HepG2 (cell line): ENCODE data around the gene COBLL1. TPM values are rescaled to one million over a fixed set of nuclear protein-coding genes. Genes with fewer than 3 reads are reported as not detected.

Experiments
- AGO1 ChIP-seq: fragments of 200-400 bp; formaldehyde crosslinking; IDR thresholded peaks from 2 replicates; pipeline ENCODE4 v1.6.1; 2017; ENCODE audit warnings: mild to moderate bottlenecking, low read depth, low read length, moderate library complexity; ENCODE audit not compliant: poor library complexity, severe bottlenecking
- CAMTA2 ChIP-seq: sonication (generic); formaldehyde crosslinking; IDR thresholded peaks from 2 replicates; pipeline ENCODE4 v1.4.0; 2020; ENCODE audit warnings: mild to moderate bottlenecking, missing genetic modification reagents, borderline replicate concordance
- FOXK2 ChIP-seq: fragments of 450-650 bp; IDR thresholded peaks from 2 replicates; pipeline ENCODE4 v1.6.1; 2016
- GABPA ChIP-seq, 2 experiments: IDR thresholded peaks; 2 replicates each; pipeline ENCODE4 v1.6.1; 2011 to 2016; ENCODE audit warnings: low read depth in 2 of 2, low read length in 1 of 2, missing biosample characterization in 1 of 2, missing genetic modification characterization in 1 of 2
- MTA1 ChIP-seq: sonication (generic); formaldehyde crosslinking; IDR thresholded peaks from 2 replicates; pipeline ENCODE4 v1.4.0; 2020; ENCODE audit warnings: missing genetic modification reagents, mild to moderate bottlenecking, borderline replicate concordance
- NCOA2 ChIP-seq: sonication (generic); formaldehyde crosslinking; IDR thresholded peaks from 2 replicates; pipeline ENCODE4 v1.8.0; 2022; ENCODE audit warnings: inconsistent platforms
- PITX1 ChIP-seq: sonication (generic); formaldehyde crosslinking; IDR thresholded peaks from 2 replicates; pipeline ENCODE4 v1.5.1; 2020; ENCODE audit warnings: mild to moderate bottlenecking, missing genetic modification reagents
- ZNF101 ChIP-seq: sonication (generic); formaldehyde crosslinking; IDR thresholded peaks from 2 replicates; pipeline ENCODE4 v1.4.0; 2020; ENCODE audit warnings: mild to moderate bottlenecking, low read depth, missing genetic modification reagents, borderline replicate concordance
- ZNF253 ChIP-seq: sonication (generic); formaldehyde crosslinking; IDR thresholded peaks from 2 replicates; pipeline ENCODE4 v1.8.0; 2022; ENCODE audit warnings: mild to moderate bottlenecking, missing genetic modification reagents, borderline replicate concordance
- ZNF256 ChIP-seq: sonication (generic); formaldehyde crosslinking; conservative IDR thresholded peaks from 2 replicates; pipeline ENCODE4 v1.4.0; 2020; ENCODE audit warnings: missing genetic modification reagents
- ZNF383 ChIP-seq: sonication (generic); formaldehyde crosslinking; IDR thresholded peaks from 2 replicates; pipeline ENCODE4 v1.4.0; 2020; ENCODE audit warnings: missing genetic modification reagents, mild to moderate bottlenecking, borderline replicate concordance
- ZNF777 ChIP-seq: sonication (generic); formaldehyde crosslinking; IDR thresholded peaks from 2 replicates; pipeline ENCODE4 v1.4.0; 2020; ENCODE audit warnings: missing genetic modification reagents
- polyA plus RNA-seq, 8 experiments: library from polyadenylated mRNA; depleted of rRNA in 3 of 8; stranded (reverse) in 7 of 8; unstranded in 1 of 8; fragments of >200 nt; fragmentation: Illumina TruSeq in 4 of 8; extraction: Trizol in 4 of 8; gene quantifications; 2 replicates each; pipeline versions ENCODE4 v1.2.1 to v1.2.3, GENCODE V29; 2011 to 2016; ENCODE audit warnings: low read depth in 4 of 8, missing spikeins in 1 of 8, mixed read lengths in 1 of 8; ENCODE audit not compliant: insufficient read depth in 1 of 8
- total RNA-seq, 5 experiments: library from RNA; depleted of rRNA; stranded (reverse); fragments of >200 nt; fragmentation: Illumina TruSeq; extraction: Trizol; gene quantifications; 2 replicates each; pipeline ENCODE4 v1.2.3, GENCODE V29; 2016; ENCODE audit warnings: low read depth in 1 of 5
- TF ChIP-seq, protein P1 (sequence below): sonication (generic); formaldehyde crosslinking; IDR thresholded peaks from 2 replicates; pipeline ENCODE4 v1.5.1; 2020; ENCODE audit warnings: mild to moderate bottlenecking, moderate library complexity, missing genetic modification reagents
- TF ChIP-seq, protein P2 (sequence below): sonication (generic); formaldehyde crosslinking; IDR thresholded peaks from 2 replicates; pipeline ENCODE4 v1.8.0; 2022; ENCODE audit warnings: missing genetic modification reagents, mild to moderate bottlenecking, inconsistent platforms, borderline replicate concordance
- TF ChIP-seq, protein P3 (sequence below): sonication (generic); formaldehyde crosslinking; IDR thresholded peaks from 2 replicates; pipeline ENCODE4 v1.4.0; 2020; ENCODE audit warnings: mild to moderate bottlenecking, missing genetic modification reagents
- TF ChIP-seq, protein P4 (sequence below): sonication (generic); formaldehyde crosslinking; IDR thresholded peaks from 2 replicates; pipeline ENCODE4 v1.4.0; 2020; ENCODE audit warnings: missing genetic modification reagents

Gene COBLL1
- total and polyA plus RNA-seq, 2 of the 13 experiments (the other 11 are each of a cell fraction or from before 2014, with no cell fraction given), result 32.6 to 86.8 TPM

DNA sequence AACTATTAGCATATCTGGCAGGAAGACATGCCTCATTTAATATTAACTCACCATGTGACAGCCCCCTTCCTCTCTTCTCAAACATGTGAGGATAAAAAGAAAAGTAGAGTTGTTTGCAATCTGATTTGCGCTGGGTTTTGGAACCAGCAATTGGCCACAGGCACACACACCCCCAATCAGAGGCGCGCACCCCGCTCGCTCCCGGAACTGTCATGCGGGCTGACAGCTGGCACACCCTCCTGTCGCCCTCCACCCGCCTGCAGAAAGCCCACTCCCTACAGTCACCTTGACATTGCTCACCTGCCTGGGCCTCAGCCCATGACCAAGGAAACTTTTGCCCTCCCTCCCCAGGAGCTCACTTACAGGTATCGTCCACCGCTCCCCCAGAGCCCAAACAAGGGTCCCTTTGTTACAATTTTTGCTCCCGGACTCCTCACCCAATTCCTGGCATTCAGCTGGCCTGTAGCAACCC lies 1.1 kb downstream of the COBLL1 start (continued):
- TF ChIP-seq, protein P1, sequence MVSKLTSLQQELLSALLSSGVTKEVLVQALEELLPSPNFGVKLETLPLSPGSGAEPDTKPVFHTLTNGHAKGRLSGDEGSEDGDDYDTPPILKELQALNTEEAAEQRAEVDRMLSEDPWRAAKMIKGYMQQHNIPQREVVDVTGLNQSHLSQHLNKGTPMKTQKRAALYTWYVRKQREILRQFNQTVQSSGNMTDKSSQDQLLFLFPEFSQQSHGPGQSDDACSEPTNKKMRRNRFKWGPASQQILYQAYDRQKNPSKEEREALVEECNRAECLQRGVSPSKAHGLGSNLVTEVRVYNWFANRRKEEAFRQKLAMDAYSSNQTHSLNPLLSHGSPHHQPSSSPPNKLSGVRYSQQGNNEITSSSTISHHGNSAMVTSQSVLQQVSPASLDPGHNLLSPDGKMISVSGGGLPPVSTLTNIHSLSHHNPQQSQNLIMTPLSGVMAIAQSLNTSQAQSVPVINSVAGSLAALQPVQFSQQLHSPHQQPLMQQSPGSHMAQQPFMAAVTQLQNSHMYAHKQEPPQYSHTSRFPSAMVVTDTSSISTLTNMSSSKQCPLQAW (CRISPR knock-in tag), result peak; percentile 86; the same call in 1 of the 2 replicates
- TF ChIP-seq GABPA (IDR thresholded peaks at IDR 0.05; ENCODE audit: low read depth, low read length), result no peak
- TF ChIP-seq GABPA (CRISPR knock-in tag; IDR thresholded peaks at IDR 0.05; ENCODE audit: low read depth), result peak; percentile 34; the same call in 1 of the 2 replicates
- peak; percentile 38 for TF ChIP-seq NCOA2 (CRISPR knock-in tag)
- peak; percentile 74; the same call in 1 of the 2 replicates for TF ChIP-seq MTA1
- no peak for TF ChIP-seq ZNF253 (CRISPR knock-in tag)
- peak; percentile 4; the same call in 1 of the 2 replicates for TF ChIP-seq ZNF777 (CRISPR knock-in tag)
- TF ChIP-seq ZNF101 (CRISPR knock-in tag), result no peak
- TF ChIP-seq, protein P2, sequence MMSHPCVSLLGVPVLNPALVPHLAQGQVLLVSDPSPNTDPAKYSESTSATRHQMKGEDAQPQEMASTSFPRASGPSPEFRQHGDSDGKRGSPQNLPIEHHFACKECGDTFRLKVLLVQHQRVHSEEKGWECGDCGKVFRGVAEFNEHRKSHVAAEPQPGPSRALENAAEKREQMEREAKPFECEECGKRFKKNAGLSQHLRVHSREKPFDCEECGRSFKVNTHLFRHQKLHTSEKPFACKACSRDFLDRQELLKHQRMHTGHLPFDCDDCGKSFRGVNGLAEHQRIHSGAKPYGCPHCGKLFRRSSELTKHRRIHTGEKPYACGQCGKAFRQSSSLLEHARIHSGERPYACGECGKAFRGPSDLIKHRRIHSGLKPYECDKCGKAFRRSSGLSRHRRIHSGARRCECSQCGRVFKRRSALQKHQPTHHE (CRISPR knock-in tag), result peak; percentile 73; the same call in 1 of the 2 replicates
- TF ChIP-seq, protein P3, sequence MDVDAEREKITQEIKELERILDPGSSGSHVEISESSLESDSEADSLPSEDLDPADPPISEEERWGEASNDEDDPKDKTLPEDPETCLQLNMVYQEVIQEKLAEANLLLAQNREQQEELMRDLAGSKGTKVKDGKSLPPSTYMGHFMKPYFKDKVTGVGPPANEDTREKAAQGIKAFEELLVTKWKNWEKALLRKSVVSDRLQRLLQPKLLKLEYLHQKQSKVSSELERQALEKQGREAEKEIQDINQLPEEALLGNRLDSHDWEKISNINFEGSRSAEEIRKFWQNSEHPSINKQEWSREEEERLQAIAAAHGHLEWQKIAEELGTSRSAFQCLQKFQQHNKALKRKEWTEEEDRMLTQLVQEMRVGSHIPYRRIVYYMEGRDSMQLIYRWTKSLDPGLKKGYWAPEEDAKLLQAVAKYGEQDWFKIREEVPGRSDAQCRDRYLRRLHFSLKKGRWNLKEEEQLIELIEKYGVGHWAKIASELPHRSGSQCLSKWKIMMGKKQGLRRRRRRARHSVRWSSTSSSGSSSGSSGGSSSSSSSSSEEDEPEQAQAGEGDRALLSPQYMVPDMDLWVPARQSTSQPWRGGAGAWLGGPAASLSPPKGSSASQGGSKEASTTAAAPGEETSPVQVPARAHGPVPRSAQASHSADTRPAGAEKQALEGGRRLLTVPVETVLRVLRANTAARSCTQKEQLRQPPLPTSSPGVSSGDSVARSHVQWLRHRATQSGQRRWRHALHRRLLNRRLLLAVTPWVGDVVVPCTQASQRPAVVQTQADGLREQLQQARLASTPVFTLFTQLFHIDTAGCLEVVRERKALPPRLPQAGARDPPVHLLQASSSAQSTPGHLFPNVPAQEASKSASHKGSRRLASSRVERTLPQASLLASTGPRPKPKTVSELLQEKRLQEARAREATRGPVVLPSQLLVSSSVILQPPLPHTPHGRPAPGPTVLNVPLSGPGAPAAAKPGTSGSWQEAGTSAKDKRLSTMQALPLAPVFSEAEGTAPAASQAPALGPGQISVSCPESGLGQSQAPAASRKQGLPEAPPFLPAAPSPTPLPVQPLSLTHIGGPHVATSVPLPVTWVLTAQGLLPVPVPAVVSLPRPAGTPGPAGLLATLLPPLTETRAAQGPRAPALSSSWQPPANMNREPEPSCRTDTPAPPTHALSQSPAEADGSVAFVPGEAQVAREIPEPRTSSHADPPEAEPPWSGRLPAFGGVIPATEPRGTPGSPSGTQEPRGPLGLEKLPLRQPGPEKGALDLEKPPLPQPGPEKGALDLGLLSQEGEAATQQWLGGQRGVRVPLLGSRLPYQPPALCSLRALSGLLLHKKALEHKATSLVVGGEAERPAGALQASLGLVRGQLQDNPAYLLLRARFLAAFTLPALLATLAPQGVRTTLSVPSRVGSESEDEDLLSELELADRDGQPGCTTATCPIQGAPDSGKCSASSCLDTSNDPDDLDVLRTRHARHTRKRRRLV (CRISPR knock-in tag), result peak; percentile 69; the same call in 1 of the 2 replicates
- TF ChIP-seq, protein P4, sequence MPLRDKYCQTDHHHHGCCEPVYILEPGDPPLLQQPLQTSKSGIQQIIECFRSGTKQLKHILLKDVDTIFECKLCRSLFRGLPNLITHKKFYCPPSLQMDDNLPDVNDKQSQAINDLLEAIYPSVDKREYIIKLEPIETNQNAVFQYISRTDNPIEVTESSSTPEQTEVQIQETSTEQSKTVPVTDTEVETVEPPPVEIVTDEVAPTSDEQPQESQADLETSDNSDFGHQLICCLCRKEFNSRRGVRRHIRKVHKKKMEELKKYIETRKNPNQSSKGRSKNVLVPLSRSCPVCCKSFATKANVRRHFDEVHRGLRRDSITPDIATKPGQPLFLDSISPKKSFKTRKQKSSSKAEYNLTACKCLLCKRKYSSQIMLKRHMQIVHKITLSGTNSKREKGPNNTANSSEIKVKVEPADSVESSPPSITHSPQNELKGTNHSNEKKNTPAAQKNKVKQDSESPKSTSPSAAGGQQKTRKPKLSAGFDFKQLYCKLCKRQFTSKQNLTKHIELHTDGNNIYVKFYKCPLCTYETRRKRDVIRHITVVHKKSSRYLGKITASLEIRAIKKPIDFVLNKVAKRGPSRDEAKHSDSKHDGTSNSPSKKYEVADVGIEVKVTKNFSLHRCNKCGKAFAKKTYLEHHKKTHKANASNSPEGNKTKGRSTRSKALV (CRISPR knock-in tag), result 0 out of 2 replicates have a peak, but pooled peaks have one; percentile 25
- TF ChIP-seq ZNF256 (CRISPR knock-in tag), result peak; percentile 25; the same call in 1 of the 2 replicates
- no peak for TF ChIP-seq AGO1
- peak; percentile 88; the same call in 1 of the 2 replicates for TF ChIP-seq PITX1 (CRISPR knock-in tag)
- peak; percentile 38; the same call in 1 of the 2 replicates for TF ChIP-seq FOXK2
- TF ChIP-seq ZNF383 (CRISPR knock-in tag), result no peak
- TF ChIP-seq CAMTA2 (CRISPR knock-in tag), result no peak
